WERI-Rb-1 (cell line): ENCODE measurements around the gene MTHFD2L.

Experiments
- DNase-seq: peaks from one replicate; pipeline ENCODE4 v3.0.0-alpha.2; 2020
- H3K27ac ChIP-seq: fragments of 250-450 bp; sonication (Bioruptor Pico); 2 replicates; pipeline ENCODE4 v1.5.1; 2020; ENCODE audit warnings: mild to moderate bottlenecking, moderate library complexity
- H3K27me3 ChIP-seq: fragments of 250-450 bp; sonication (Bioruptor Pico); 2 replicates; pipeline ENCODE4 v1.5.1; 2021; ENCODE audit warnings: mild to moderate bottlenecking, low read depth, moderate library complexity; ENCODE audit not compliant: insufficient read depth, severe bottlenecking
- H3K36me3 ChIP-seq: fragments of 250-450 bp; sonication (Bioruptor Pico); 2 replicates; pipeline ENCODE4 v1.5.1; 2020; ENCODE audit warnings: mild to moderate bottlenecking, moderate library complexity
- H3K4me3 ChIP-seq: 2 replicates; pipeline ENCODE4 v1.5.1; 2011; ENCODE audit warnings: low read depth, mild to moderate bottlenecking, control low read depth, low read length
- H3K9me3 ChIP-seq: fragments of 250-450 bp; sonication (Bioruptor Pico); 2 replicates; pipeline ENCODE4 v1.5.1; 2021; ENCODE audit warnings: mild to moderate bottlenecking, moderate library complexity; ENCODE audit not compliant: severe bottlenecking
- CTCF ChIP-seq: IDR thresholded peaks from 2 replicates; pipeline ENCODE4 v1.5.1; 2011; ENCODE audit warnings: low read depth, mild to moderate bottlenecking, control low read depth, inconsistent platforms, low read length

The MTHFD2L gene

GRCh38 chr4:74235135-74235534 is 77.2 kb downstream of the MTHFD2L start:
- Histone ChIP-seq H3K36me3 (no peaks in the 10 kb centered on the region), H3K9me3 (no peaks in the 10 kb centered on the region), H3K4me3 (no peak overlapping the region), H3K27me3 (no peaks in the 10 kb centered on the region), H3K27ac (no peak overlapping the region)
- DNase-seq, result no peak
- TF ChIP-seq CTCF, result no peak

DNA sequence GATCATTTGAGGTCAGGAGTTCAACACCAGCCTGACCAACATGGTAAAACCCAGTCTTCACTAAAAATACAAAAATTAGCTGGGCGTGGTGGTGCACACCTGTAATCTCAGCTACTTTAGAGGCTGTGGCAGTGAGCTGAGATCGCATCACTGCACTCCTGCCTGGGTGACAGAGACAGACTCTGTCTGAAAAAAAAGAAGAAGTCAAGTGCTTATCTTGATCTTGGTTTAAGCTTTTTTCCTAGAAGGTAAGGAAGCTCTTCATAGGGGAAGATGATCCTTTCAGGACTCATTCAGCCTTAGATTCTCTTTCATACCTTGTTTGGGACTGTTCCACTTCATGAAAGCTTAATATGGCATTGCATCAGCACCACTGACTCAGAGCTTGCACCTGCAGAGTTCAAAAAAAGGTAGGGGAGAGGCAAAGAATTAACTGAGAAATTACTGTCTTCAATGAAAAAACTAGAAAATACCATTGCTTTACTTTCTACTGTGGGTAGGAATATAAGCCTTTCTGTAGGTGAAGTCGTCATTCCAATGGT is 79.6 kb downstream of the MTHFD2L start:
- no peaks in the 10 kb centered on the region for H3K36me3 ChIP-seq

DNA sequence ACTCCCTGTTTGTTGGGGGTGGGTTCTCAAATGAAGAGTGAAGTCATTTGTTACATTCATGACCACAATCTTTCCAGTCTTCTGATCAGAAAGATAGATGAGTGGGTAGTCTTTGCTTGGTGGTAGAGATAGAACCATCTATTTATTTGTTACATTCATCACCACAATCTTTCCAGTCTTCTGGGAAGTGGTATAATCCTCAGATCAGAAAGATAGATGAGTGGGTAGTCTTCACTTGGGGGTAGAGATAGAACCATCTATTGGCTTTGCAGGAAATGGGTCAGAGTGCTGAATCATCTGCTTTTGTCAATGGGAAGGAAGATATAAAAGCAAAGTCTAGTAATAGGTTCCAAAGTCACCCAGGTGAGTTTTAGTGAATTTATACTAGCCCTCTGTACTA is 86.1 kb downstream of the MTHFD2L start:
- H3K36me3 ChIP-seq, result no peaks in the 10 kb centered on the region
- no peak for TF ChIP-seq CTCF
- no peaks in the 10 kb centered on the region for H3K27me3 ChIP-seq
- H3K27ac ChIP-seq, result no peak overlapping the region
- H3K9me3 ChIP-seq, result no peaks in the 10 kb centered on the region
- H3K4me3 ChIP-seq, result no peak overlapping the region
- DNase-seq, result no peak

More for the DNA sequence above, 79.6 kb downstream of the MTHFD2L start:
- no peaks in the 10 kb centered on the region for H3K27me3 ChIP-seq
- TF ChIP-seq CTCF, result no peak
- no peak for DNase-seq
- no peak overlapping the region for H3K27ac ChIP-seq
- H3K9me3 ChIP-seq, result no peaks in the 10 kb centered on the region
- no peak overlapping the region for H3K4me3 ChIP-seq

DNA sequence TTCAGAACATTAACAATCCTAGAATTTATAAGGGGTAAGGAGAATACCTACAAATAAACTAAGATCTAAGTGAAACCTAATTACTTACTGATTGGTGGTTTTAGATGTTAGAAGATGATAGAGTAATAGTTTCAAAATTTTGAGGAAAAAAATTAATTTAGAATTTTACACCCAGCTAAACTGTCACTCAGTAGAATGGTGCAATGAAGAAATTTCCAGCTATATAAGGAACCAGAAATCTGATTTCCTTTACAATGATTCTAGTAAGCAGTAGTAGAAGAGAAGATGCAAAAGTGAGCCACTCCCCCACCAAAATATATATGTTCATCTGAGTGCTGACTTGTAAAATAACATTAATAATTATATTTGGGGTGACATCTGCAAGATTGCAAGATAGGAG is 95.0 kb downstream of the MTHFD2L start:
- DNase-seq, result no peak
- H3K27me3 ChIP-seq, result no peaks in the 10 kb centered on the region
- H3K4me3 ChIP-seq, result no peak overlapping the region
- no peak overlapping the region for H3K27ac ChIP-seq
- no peak for TF ChIP-seq CTCF
- H3K36me3 ChIP-seq, result no peaks in the 10 kb centered on the region
- no peaks in the 10 kb centered on the region for H3K9me3 ChIP-seq

GRCh38 chr4:74254386-74254785 is 96.5 kb downstream of the MTHFD2L start:
- no peaks in the 10 kb centered on the region for H3K36me3 ChIP-seq
- H3K27me3 ChIP-seq, result no peaks in the 10 kb centered on the region
- no peak for DNase-seq
- H3K27ac ChIP-seq, result no peak overlapping the region
- no peak for TF ChIP-seq CTCF
- H3K9me3 ChIP-seq, result no peaks in the 10 kb centered on the region
- no peak overlapping the region for H3K4me3 ChIP-seq

DNA sequence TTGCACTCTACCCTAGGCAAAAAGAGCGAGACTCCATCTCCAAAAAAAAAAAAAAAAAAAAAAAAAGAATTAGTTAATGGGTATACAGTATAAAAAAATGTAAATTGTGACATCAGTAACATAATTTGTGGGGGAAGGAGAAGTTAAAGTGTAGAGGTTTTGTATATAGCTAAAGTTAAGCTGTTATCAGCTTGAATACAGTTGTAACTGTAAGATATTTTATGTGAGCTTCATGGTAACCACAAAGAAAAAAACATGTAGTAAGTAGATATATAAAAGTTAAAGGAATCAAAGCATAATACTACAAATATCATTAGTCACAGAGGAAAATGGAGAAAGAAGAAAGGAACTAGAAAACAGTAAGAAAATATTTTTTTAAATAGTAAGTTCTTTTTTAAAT is 97.2 kb downstream of the MTHFD2L start:
- Histone ChIP-seq H3K36me3 (no peaks in the 10 kb centered on the region), H3K9me3 (no peaks in the 10 kb centered on the region), H3K27me3 (no peaks in the 10 kb centered on the region), H3K4me3 (no peak overlapping the region), H3K27ac (no peak overlapping the region)
- no peak for DNase-seq
- no peak for TF ChIP-seq CTCF
